GM12878 (cell line): ENCODE results near the gene CAPN15. TPM values are rescaled to one million over a fixed set of nuclear protein-coding genes. Genes with fewer than 3 reads are reported as not detected.
"Not testable (repeated sequence)": the region's sequence is repeated elsewhere in the genome, so short reads cannot be mapped to it uniquely, and the experiment has no call there.

Experiments used
- ATAC-seq: fragments of 200-7000 bp; cut with Tn5 transposase; 3 replicates; pipeline ENCODE4 v1.9.1; 2020; ENCODE audit warnings: mild to moderate bottlenecking, moderate library complexity
- BruUV-seq: library from RNA; stranded (reverse); fragments of 400-500 nt; replicated peaks from 2 replicates; lab custom pipeline; 2021; lab: Mats Ljungman, UMichigan
- CTCF ChIA-PET: fragments of 300-600 bp; sonication (Branson Sonifier 250); formaldehyde crosslinking; extraction: SDS; loops from one replicate; lab custom pipeline; 2021; ENCODE audit warnings: inconsistent platforms; lab: Yijun Ruan, JAX
- POLR2A ChIA-PET: fragments of 350-600 bp; formaldehyde crosslinking; extraction: SDS; loops from one replicate; lab custom pipeline; 2021; ENCODE audit warnings: inconsistent platforms; lab: Charles Lee
- RAD21 ChIA-PET: fragments of 300-600 bp; sonication (Branson Sonifier 250); formaldehyde crosslinking; loops from one replicate; lab custom pipeline; 2023; ENCODE audit warnings: antibody characterized with exemption; ENCODE audit not compliant: unreplicated experiment; lab: Charles Lee
- SMC1A ChIA-PET: fragments of 300-600 bp; sonication (Branson Sonifier 250); formaldehyde crosslinking; loops from one replicate; lab custom pipeline; 2023; ENCODE audit not compliant: unreplicated experiment, uncharacterized antibody; lab: Charles Lee
- DNase-seq: peaks from one replicate; pipeline ENCODE4 v3.0.0-alpha.2; 2011; ENCODE audit warnings: low read depth, low spot score
- FAIRE-seq: peaks from 3 replicates; lab custom pipeline; 2011; peaks lifted over from hg19 to GRCh38; lab: Jason Lieb, UNC
- H2AFZ ChIP-seq: 2 replicates; pipeline ENCODE4 v1.6.0; 2011; ENCODE audit warnings: low read depth, low read length, control low read depth; ENCODE audit not compliant: control insufficient read depth
- H3K27ac ChIP-seq: 2 replicates; pipeline ENCODE4 v1.5.1; 2011; ENCODE audit warnings: control low read depth; ENCODE audit not compliant: control insufficient read depth, insufficient read depth
- H3K27me3 ChIP-seq, 2 experiments: replicated peaks in 1 of 2; 2 replicates each; pipeline versions ENCODE4 v1.6.0 to v1.6.1; 2011; ENCODE audit warnings: low read length in 1 of 2; ENCODE audit not compliant: control insufficient read depth in 2 of 2, insufficient read depth in 2 of 2
- H3K36me3 ChIP-seq, 2 experiments: 2 replicates each; pipeline ENCODE4 v1.5.1; 2011; ENCODE audit warnings: low read length in 1 of 2; ENCODE audit not compliant: control insufficient read depth in 2 of 2, insufficient read depth in 2 of 2
- H3K4me1 ChIP-seq: 2 replicates; pipeline ENCODE4 v1.6.1; 2011; ENCODE audit warnings: mild to moderate bottlenecking, low read length, moderate library complexity, mixed read lengths; ENCODE audit not compliant: control insufficient read depth, insufficient read depth
- H3K4me2 ChIP-seq: 2 replicates; pipeline ENCODE4 v1.6.0; 2011; ENCODE audit warnings: control low read depth; ENCODE audit not compliant: control insufficient read depth, insufficient read depth
- H3K4me3 ChIP-seq: fragments of 200-600 bp; sonication (generic); 2 replicates; pipeline ENCODE4 v1.5.1; 2016
- H3K79me2 ChIP-seq: 2 replicates; pipeline ENCODE4 v1.6.0; 2011; ENCODE audit warnings: low read length; ENCODE audit not compliant: control insufficient read depth, insufficient read depth
- H3K9ac ChIP-seq: 2 replicates; pipeline ENCODE4 v1.8.0; 2011; ENCODE audit warnings: low read length, control low read depth, mixed read lengths; ENCODE audit not compliant: control insufficient read depth, insufficient read depth
- H3K9me3 ChIP-seq: replicated peaks from 3 replicates; pipeline ENCODE4 v1.5.1; 2011; ENCODE audit warnings: mild to moderate bottlenecking, low read length; ENCODE audit not compliant: control insufficient read depth, insufficient read depth
- H4K20me1 ChIP-seq: 2 replicates; pipeline ENCODE4 v1.6.0; 2011; ENCODE audit not compliant: control insufficient read depth, insufficient read depth
- FOXK2 ChIP-seq: fragments of 450-650 bp; IDR thresholded peaks from 2 replicates; pipeline ENCODE4 v1.6.1; 2017; ENCODE audit warnings: mild to moderate bottlenecking, moderate library complexity
- GABPA ChIP-seq: IDR thresholded peaks from 2 replicates; pipeline ENCODE4 v1.6.1; 2014; ENCODE audit warnings: antibody characterized with exemption, low read depth, mild to moderate bottlenecking, inconsistent platforms
- MEF2B ChIP-seq: fragments of 450-650 bp; IDR thresholded peaks from 2 replicates; pipeline ENCODE4 v1.6.1; 2018; ENCODE audit warnings: mild to moderate bottlenecking, moderate library complexity; ENCODE audit not compliant: partially characterized antibody, poor library complexity, severe bottlenecking
- SIX5 ChIP-seq: IDR thresholded peaks from 2 replicates; pipeline ENCODE4 v1.6.1; 2011; ENCODE audit warnings: mild to moderate bottlenecking, low read depth, low read length, moderate library complexity; ENCODE audit not compliant: severe bottlenecking
- ZNF207 ChIP-seq: fragments of 450-650 bp; IDR thresholded peaks from 2 replicates; pipeline ENCODE4 v1.6.1; 2014; ENCODE audit warnings: antibody characterized with exemption, mild to moderate bottlenecking, borderline replicate concordance
- WGBS: methylation state at CpG from one replicate; pipeline ENCODE4 v1.1.6; 2016; ENCODE audit warnings: low lambda C conversion rate; ENCODE audit not compliant: insufficient replicate concordance, insufficient coverage; ENCODE audit errors: missing lambda C conversion rate; 5-methylcytosine and 5-hydroxymethylcytosine counted together
- in situ Hi-C: fragments of 300-500 bp; cut with MboI; formaldehyde crosslinking; loops from 9 replicates; pipeline ENCODE4 v1.14.3; 2018; ENCODE audit warnings: mixed read lengths
- intact Hi-C: fragments of 100-400 bp; cut with micrococcal nuclease; formaldehyde crosslinking; loops from one replicate; pipeline ENCODE4 v1.14.2; 2022; ENCODE audit not compliant: unreplicated experiment
- polyA plus RNA-seq, 11 experiments: library from polyadenylated mRNA; depleted of rRNA in 4 of 11; unstranded in 6 of 11; stranded (reverse) in 5 of 11; fragments of >200 nt; fragmentation: Nextera tagmentation in 4 of 11; fragmentation: Illumina TruSeq in 1 of 11; extraction: Ambion mirVana in 4 of 11; extraction: Trizol in 1 of 11; gene quantifications; 1 replicate in 1 of 11; 2 replicates in 10 of 11; pipeline versions ENCODE4 v1.2.1 to v1.2.3, GENCODE V29; 2011 to 2016; ENCODE audit warnings: inconsistent platforms in 2 of 11, missing spikeins in 2 of 11, low read depth in 1 of 11
- total RNA-seq, 4 experiments: library from RNA; depleted of rRNA in 3 of 4; stranded (reverse); fragments of >200 nt in 3 of 4; fragmentation: Illumina TruSeq in 1 of 4; extraction: Trizol in 1 of 4; gene quantifications; 2 replicates each; pipeline versions ENCODE4 v1.2.1 to v1.2.3, GENCODE V29; 2013 to 2021

The CAPN15 gene
- total and polyA plus RNA-seq, 10 of the 15 experiments (the other 5 are each of a cell fraction or from before 2014, with no cell fraction given), result 0.40 to 78.5 (median 8.3) TPM

DNA sequence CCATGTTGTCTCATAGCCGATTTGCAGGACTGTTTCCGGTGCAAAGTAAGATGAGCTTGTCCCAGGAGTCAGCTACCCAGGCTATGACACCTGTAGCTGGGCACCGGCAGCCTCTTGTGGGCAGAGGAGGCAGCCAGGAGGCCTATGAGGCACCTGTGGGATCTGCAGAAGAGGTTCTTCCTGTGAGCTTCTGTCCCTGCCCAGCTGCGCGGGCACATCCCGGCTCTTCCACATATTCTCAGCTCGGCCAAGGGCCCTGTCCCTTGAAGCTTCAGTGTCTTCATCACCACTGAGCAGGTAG lies 21.3 kb upstream of the CAPN15 start:
- Histone ChIP-seq H3K27ac (no peak overlapping the region), H3K4me1 (no peaks in the 10 kb centered on the region), H3K36me3 (no peaks in the 10 kb centered on the region), H3K4me3 (no peak overlapping the region), H2AFZ (no peak overlapping the region), H4K20me1 (no peaks in the 10 kb centered on the region), H3K27me3 (no peaks in the 10 kb centered on the region), H3K4me2 (no peak overlapping the region), H3K9ac (no peak overlapping the region), H3K9me3 (no peaks in the 10 kb centered on the region), H3K79me2 (no peaks in the 10 kb centered on the region)
- TF ChIP-seq SIX5 (no peak), GABPA (no peak), MEF2B (no peak), FOXK2 (no peak), ZNF207 (no peak)
- ChIA-PET RAD21 (no interaction called here), CTCF (interaction anchor here (0.6 kb wide), 1 partner anchor 22 kb away, joined by 3 read pairs; no protein-coding TSS in a partner anchor), SMC1A (no interaction called here), POLR2A (no interaction called here)
- no peak for ATAC-seq
- WGBS, result 97% methylated on average over 7 of the region's 7 CpGs
- no peak for DNase-seq
- intact Hi-C loops (no loop called here), in situ Hi-C loops (no loop called here)
- FAIRE-seq, result no peak
- BruUV-seq, result no TSS peak

DNA sequence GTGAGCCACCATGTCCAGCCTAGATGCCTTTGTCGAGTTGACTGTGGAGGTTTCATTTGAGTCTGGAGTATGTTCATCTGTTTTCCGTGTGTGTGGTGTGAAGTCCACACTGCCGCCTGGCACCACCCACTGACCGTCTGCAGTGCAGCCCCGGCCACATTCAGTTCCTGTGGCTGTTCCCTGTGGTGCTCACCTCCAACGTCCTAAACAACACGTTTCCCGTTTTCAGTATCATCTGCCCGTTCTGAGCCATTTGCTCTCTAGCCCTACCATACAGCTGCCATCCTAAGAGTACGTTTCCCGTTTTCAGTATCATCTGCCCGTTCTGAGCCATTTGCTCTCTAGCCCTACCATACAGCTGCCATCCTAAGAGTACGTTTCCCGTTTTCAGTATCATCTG lies 20.0 kb upstream of the CAPN15 start:
- FAIRE-seq, H3K4me2 ChIP-seq, H3K27me3 ChIP-seq, H2AFZ ChIP-seq, RAD21 ChIA-PET, H3K9ac ChIP-seq, SMC1A ChIA-PET, BruUV-seq, H3K79me2 ChIP-seq, intact Hi-C loops, H3K4me1 ChIP-seq, ATAC-seq, POLR2A ChIA-PET, H3K4me3 ChIP-seq, CTCF ChIA-PET, H3K9me3 ChIP-seq, H3K36me3 ChIP-seq, in situ Hi-C loops, H3K27ac ChIP-seq, DNase-seq, H4K20me1 ChIP-seq: not testable (repeated sequence)
- WGBS, result 97% methylated on average over 14 of the region's 14 CpGs
